Measurements from ENCODE around the gene TSPEAR.
A peak's percentile ranks its signal among the peaks of the same experiment; 100 is the strongest.

TSPEAR gene

GRCh38 chr21:44461464-44462001, 249.8 kb downstream of the TSPEAR start:
- H3K27ac ChIP-seq (ENCODE audit: insufficient read depth, low read depth, low read length, poor library complexity, severe bottlenecking), result no peak overlapping the region
- 92% methylated on average over 15 of the region's 15 CpGs for WGBS, 2 experiments
- H3K9me3 ChIP-seq (ENCODE audit: control insufficient read depth, low read length), result no peaks in the 10 kb centered on the region
- H3K4me3 ChIP-seq (ENCODE audit: insufficient read depth, low read depth, low read length), result no peak overlapping the region
- H3K27me3 ChIP-seq (ENCODE audit: control insufficient read depth, insufficient read depth, low read length, poor library complexity, severe bottlenecking), result peaks cover under 1% of the 10 kb centered on the region
- H3K4me1 ChIP-seq (ENCODE audit: control insufficient read depth, insufficient read depth, low read length), result no peaks in the 10 kb centered on the region
- H3K36me3 ChIP-seq (ENCODE audit: control insufficient read depth, insufficient read depth, low read length), result no peaks in the 10 kb centered on the region

GRCh38 chr21:44461005-44461404, 250.4 kb downstream of the TSPEAR start:
- Histone ChIP-seq H3K36me3 (ENCODE audit: control insufficient read depth, insufficient read depth, low read length) (no peaks in the 10 kb centered on the region), H3K27me3 (ENCODE audit: control insufficient read depth, insufficient read depth, low read length, poor library complexity, severe bottlenecking) (peaks cover 6% of the 10 kb centered on the region), H3K4me3 (ENCODE audit: insufficient read depth, low read depth, low read length) (no peak overlapping the region), H3K27ac (ENCODE audit: insufficient read depth, low read depth, low read length, poor library complexity, severe bottlenecking) (no peak overlapping the region), H3K9me3 (ENCODE audit: control insufficient read depth, low read length) (no peaks in the 10 kb centered on the region), H3K4me1 (ENCODE audit: control insufficient read depth, insufficient read depth, low read length) (no peaks in the 10 kb centered on the region)
- 95 to 97% methylated on average over 8 of the region's 8 CpGs for WGBS, 2 experiments

- no peaks in the 10 kb centered on the region for H3K4me1 ChIP-seq (ENCODE audit: control insufficient read depth, insufficient read depth, low read length)
- H3K27me3 ChIP-seq (ENCODE audit: control insufficient read depth, insufficient read depth, low read length, poor library complexity, severe bottlenecking), result peaks cover 9% of the 10 kb centered on the region
- WGBS, 2 experiments, result 92 to 96% methylated on average over 8 of the region's 8 CpGs
- no peak overlapping the region for H3K27ac ChIP-seq (ENCODE audit: insufficient read depth, low read depth, low read length, poor library complexity, severe bottlenecking)
- H3K36me3 ChIP-seq (ENCODE audit: control insufficient read depth, insufficient read depth, low read length), result no peaks in the 10 kb centered on the region
- H3K4me3 ChIP-seq (ENCODE audit: insufficient read depth, low read depth, low read length), result no peak overlapping the region
- H3K9me3 ChIP-seq (ENCODE audit: control insufficient read depth, low read length), result no peaks in the 10 kb centered on the region
These were observed 251.0 kb downstream of the TSPEAR start for GRCh38 chr21:44460441-44460755.

GRCh38 chr21:44459712-44460440, 251.5 kb downstream of the TSPEAR start:
- Histone ChIP-seq H3K4me3 (ENCODE audit: insufficient read depth, low read depth, low read length) (no peak overlapping the region), H3K9me3 (ENCODE audit: control insufficient read depth, low read length) (no peaks in the 10 kb centered on the region), H3K4me1 (ENCODE audit: control insufficient read depth, insufficient read depth, low read length) (no peaks in the 10 kb centered on the region), H3K36me3 (ENCODE audit: control insufficient read depth, insufficient read depth, low read length) (no peaks in the 10 kb centered on the region), H3K27ac (ENCODE audit: insufficient read depth, low read depth, low read length, poor library complexity, severe bottlenecking) (no peak overlapping the region), H3K27me3 (ENCODE audit: control insufficient read depth, insufficient read depth, low read length, poor library complexity, severe bottlenecking) (peaks cover 9% of the 10 kb centered on the region)
- WGBS, 2 experiments, result 92% methylated on average over 14 of the region's 14 CpGs

GRCh38 chr21:44458971-44459711, 252.2 kb downstream of the TSPEAR start:
- Histone ChIP-seq H3K4me1 (ENCODE audit: control insufficient read depth, insufficient read depth, low read length) (no peaks in the 10 kb centered on the region), H3K9me3 (ENCODE audit: control insufficient read depth, low read length) (peaks cover 2% of the 10 kb centered on the region), H3K36me3 (ENCODE audit: control insufficient read depth, insufficient read depth, low read length) (no peaks in the 10 kb centered on the region), H3K27ac (ENCODE audit: insufficient read depth, low read depth, low read length, poor library complexity, severe bottlenecking) (no peak overlapping the region), H3K4me3 (ENCODE audit: insufficient read depth, low read depth, low read length) (no peak overlapping the region), H3K27me3 (ENCODE audit: control insufficient read depth, insufficient read depth, low read length, poor library complexity, severe bottlenecking) (peaks cover 14% of the 10 kb centered on the region)
- WGBS, 2 experiments, result 94 to 95% methylated on average over 19 of the region's 19 CpGs

GRCh38 chr21:44456915-44457736, 254.2 kb downstream of the TSPEAR start:
- no peak overlapping the region for H3K27ac ChIP-seq (ENCODE audit: insufficient read depth, low read depth, low read length, poor library complexity, severe bottlenecking)
- no peak overlapping the region for H3K4me3 ChIP-seq (ENCODE audit: insufficient read depth, low read depth, low read length)
- peaks cover 14% of the 10 kb centered on the region for H3K27me3 ChIP-seq (ENCODE audit: control insufficient read depth, insufficient read depth, low read length, poor library complexity, severe bottlenecking)
- WGBS, 2 experiments, result 95 to 97% methylated on average over 44 of the region's 44 CpGs
- H3K36me3 ChIP-seq (ENCODE audit: control insufficient read depth, insufficient read depth, low read length), result no peaks in the 10 kb centered on the region
- H3K9me3 ChIP-seq (ENCODE audit: control insufficient read depth, low read length), result peaks cover 3% of the 10 kb centered on the region
- no peaks in the 10 kb centered on the region for H3K4me1 ChIP-seq (ENCODE audit: control insufficient read depth, insufficient read depth, low read length)

GRCh38 chr21:44456214-44456914, 255.0 kb downstream of the TSPEAR start:
- Histone ChIP-seq H3K27me3 (ENCODE audit: control insufficient read depth, insufficient read depth, low read length, poor library complexity, severe bottlenecking) (peaks cover 14% of the 10 kb centered on the region), H3K4me1 (ENCODE audit: control insufficient read depth, insufficient read depth, low read length) (no peaks in the 10 kb centered on the region), H3K9me3 (ENCODE audit: control insufficient read depth, low read length) (peaks cover 3% of the 10 kb centered on the region), H3K36me3 (ENCODE audit: control insufficient read depth, insufficient read depth, low read length) (no peaks in the 10 kb centered on the region), H3K27ac (ENCODE audit: insufficient read depth, low read depth, low read length, poor library complexity, severe bottlenecking) (no peak overlapping the region), H3K4me3 (ENCODE audit: insufficient read depth, low read depth, low read length) (peak overlapping the region; percentile 59)
- 85% methylated on average over 35 of the region's 35 CpGs for WGBS, 2 experiments

- no peaks in the 10 kb centered on the region for H3K4me1 ChIP-seq (ENCODE audit: control insufficient read depth, insufficient read depth, low read length)
- H3K27ac ChIP-seq (ENCODE audit: insufficient read depth, low read depth, low read length, poor library complexity, severe bottlenecking), result no peak overlapping the region
- no peaks in the 10 kb centered on the region for H3K36me3 ChIP-seq (ENCODE audit: control insufficient read depth, insufficient read depth, low read length)
- peak overlapping the region; percentile 59 for H3K4me3 ChIP-seq (ENCODE audit: insufficient read depth, low read depth, low read length)
- H3K27me3 ChIP-seq (ENCODE audit: control insufficient read depth, insufficient read depth, low read length, poor library complexity, severe bottlenecking), result peaks cover 14% of the 10 kb centered on the region
- peaks cover 3% of the 10 kb centered on the region for H3K9me3 ChIP-seq (ENCODE audit: control insufficient read depth, low read length)
- WGBS, 2 experiments, result 2 to 3% methylated on average over 72 of the region's 72 CpGs
These were observed 255.7 kb downstream of the TSPEAR start for GRCh38 chr21:44455524-44456213.

- H3K4me1 ChIP-seq (ENCODE audit: control insufficient read depth, insufficient read depth, low read length), result no peaks in the 10 kb centered on the region
- peaks cover 3% of the 10 kb centered on the region for H3K9me3 ChIP-seq (ENCODE audit: control insufficient read depth, low read length)
- H3K27me3 ChIP-seq (ENCODE audit: control insufficient read depth, insufficient read depth, low read length, poor library complexity, severe bottlenecking), result peaks cover 14% of the 10 kb centered on the region
- WGBS, 2 experiments, result 5 to 7% methylated on average over 42 to 45 of the region's 45 CpGs
- no peaks in the 10 kb centered on the region for H3K36me3 ChIP-seq (ENCODE audit: control insufficient read depth, insufficient read depth, low read length)
- peak within 1 kb of the TSS; percentile 59 for H3K4me3 ChIP-seq (ENCODE audit: insufficient read depth, low read depth, low read length)
- H3K27ac ChIP-seq (ENCODE audit: insufficient read depth, low read depth, low read length, poor library complexity, severe bottlenecking), result no peak within 1 kb of the TSS
These were observed 256.4 kb downstream of the TSPEAR start, which contains the start of gene LRRC3 for GRCh38 chr21:44454747-44455523. LRRC3 (plus strand) TSS chr21:44455510; CDS start chr21:44456645, 1,135 bp downstream.

Data from ectodermal cell (in vitro differentiated cells).